Peyer's patch (tissue), 4 donors: Measurements from ENCODE around the gene VSX2. TPM values are rescaled to one million over a fixed set of nuclear protein-coding genes. Genes with fewer than 3 reads are reported as not detected.

Experiments
- DNase-seq, 3 donors: peaks; one replicate each; pipeline ENCODE4 v3.0.0-alpha.2; 2017 to 2019
- H3K27ac ChIP-seq, 4 donors: fragments of 200-600 bp; sonication (generic); one replicate each; pipeline ENCODE4 v1.5.1; 2016 to 2019
- H3K27me3 ChIP-seq, 2 donors: fragments of 200-600 bp; sonication (generic); one replicate each; pipeline ENCODE4 v1.5.1; 2019
- H3K36me3 ChIP-seq, 3 donors: fragments of 200-600 bp; sonication (generic); one replicate each; pipeline ENCODE4 v1.5.1; 2016 to 2019
- H3K4me1 ChIP-seq, 4 donors: fragments of 200-600 bp; sonication (generic); one replicate each; pipeline ENCODE4 v1.5.1; 2016 to 2019
- H3K4me3 ChIP-seq, 4 donors: fragments of 200-600 bp; sonication (generic); 1 replicate in 3 of 4; 2 replicates in 1 of 4; pipeline ENCODE4 v1.5.1; 2016 to 2019; ENCODE audit warnings: mild to moderate bottlenecking in 1 of 4
- H3K9me3 ChIP-seq, 4 donors: fragments of 200-600 bp; sonication (generic); one replicate each; pipeline ENCODE4 v1.5.1; 2016 to 2019; ENCODE audit warnings: mild to moderate bottlenecking in 1 of 4
- CTCF ChIP-seq, 6 experiments: fragments of 450-650 bp in 4 of 6; fragments of 200-600 bp in 2 of 6; sonication (generic) in 1 of 6; IDR thresholded peaks; one replicate each; pipeline ENCODE4 v1.5.1; 2017 to 2019; ENCODE audit warnings: antibody characterized with exemption in 6 of 6, mild to moderate bottlenecking in 3 of 6, moderate library complexity in 1 of 6
- POLR2A ChIP-seq, 2 donors: fragments of 450-650 bp; IDR thresholded peaks; one replicate each; pipeline ENCODE4 v1.5.1; 2017; ENCODE audit warnings: antibody characterized with exemption in 2 of 2, mild to moderate bottlenecking in 2 of 2, moderate library complexity in 2 of 2
- total RNA-seq, 4 donors: library from RNA; depleted of rRNA; stranded (reverse); fragments of >200 nt; gene quantifications; one replicate each; pipeline ENCODE4 v1.1.0, GENCODE V29; 2016

The VSX2 gene
- not detected for total RNA-seq

DNA sequence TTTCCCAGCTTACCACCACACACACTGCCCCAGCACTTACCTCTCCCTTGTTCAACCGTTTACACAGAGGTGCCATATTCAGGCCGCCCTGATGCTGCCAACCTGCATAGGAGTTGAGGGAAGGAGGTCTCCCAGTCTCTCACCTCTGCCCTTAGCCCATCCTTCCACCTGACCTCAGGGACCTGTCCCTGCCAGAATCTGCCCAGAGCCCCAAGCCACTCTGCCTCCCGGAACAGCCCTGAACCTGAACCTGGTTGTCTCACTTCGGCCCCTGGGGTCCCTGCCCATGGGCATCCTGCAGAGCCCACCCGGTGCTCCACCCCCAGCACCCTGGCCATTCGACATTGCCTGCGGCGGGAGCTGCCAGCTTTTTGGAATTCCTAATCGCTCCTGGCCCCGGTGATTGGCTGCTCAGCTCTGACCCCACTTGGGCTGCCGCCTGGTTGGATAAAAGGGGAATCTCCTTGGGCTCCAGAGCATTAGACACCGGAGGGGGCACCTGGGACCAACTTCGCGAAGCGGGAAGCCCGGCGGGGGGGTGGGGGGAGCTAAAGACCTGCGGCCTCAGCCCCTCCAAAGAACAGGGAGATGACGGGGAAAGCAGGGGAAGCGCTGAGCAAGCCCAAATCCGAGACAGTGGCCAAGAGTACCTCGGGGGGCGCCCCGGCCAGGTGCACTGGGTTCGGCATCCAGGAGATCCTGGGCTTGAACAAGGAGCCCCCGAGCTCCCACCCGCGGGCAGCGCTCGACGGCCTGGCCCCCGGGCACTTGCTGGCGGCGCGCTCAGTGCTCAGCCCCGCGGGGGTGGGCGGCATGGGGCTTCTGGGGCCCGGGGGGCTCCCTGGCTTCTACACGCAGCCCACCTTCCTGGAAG lies at the start of gene VSX2:
Gene VSX2 (plus strand): TSS at position 476 of the 874 bp plus-strand sequence. CDS start 113 bp downstream, at position 589.
- H3K4me3 ChIP-seq, result peak within 1 kb of the TSS in 3 of 4 donors; percentile 7 to 37 (median 29)
- TF ChIP-seq POLR2A (IDR thresholded peaks at IDR 0.05) (no peak), CTCF (IDR thresholded peaks at IDR 0.05) (no peak)

DNA sequence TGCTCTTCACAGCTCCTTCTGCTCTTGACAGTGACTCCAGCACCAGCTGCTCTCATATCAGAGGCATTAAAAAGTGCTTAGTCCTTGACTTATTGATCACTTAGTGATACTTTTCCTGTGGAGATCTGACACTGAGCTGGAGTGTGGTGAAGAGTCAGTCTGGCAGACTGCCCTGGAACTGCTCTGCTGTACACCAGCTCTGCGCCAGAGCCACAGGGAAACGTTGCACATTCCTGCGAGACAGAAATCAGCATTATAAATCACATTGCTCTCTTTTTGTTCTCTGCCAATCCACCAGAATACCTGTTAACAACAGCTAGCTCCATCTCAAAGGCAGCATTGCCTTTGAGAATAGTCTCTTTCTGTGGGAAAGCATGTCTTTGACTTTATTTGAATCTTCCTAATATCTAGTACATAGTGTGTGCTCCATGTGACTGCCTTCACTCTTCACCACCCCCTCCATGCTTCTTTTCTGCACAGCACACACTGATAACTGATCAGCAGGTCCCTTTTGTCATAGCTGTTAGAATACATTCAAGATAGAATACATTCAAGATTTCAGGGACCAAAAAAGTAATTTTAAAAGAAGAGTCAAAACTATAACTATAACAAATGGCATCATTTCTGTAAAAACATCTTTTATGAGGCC lies 48.2 kb upstream of the VSX2 start:
- no peaks in the 10 kb centered on the region for H3K9me3 ChIP-seq
- H3K36me3 ChIP-seq, result no peaks in the 10 kb centered on the region
- no peak overlapping the region for H3K4me3 ChIP-seq
- no peak for TF ChIP-seq CTCF (IDR thresholded peaks at IDR 0.05)
- no peak for TF ChIP-seq POLR2A (IDR thresholded peaks at IDR 0.05)
- no peaks in the 10 kb centered on the region for H3K4me1 ChIP-seq
- H3K27me3 ChIP-seq, result no peaks in the 10 kb centered on the region
- DNase-seq, result no peak
- no peak overlapping the region for H3K27ac ChIP-seq

More for the DNA sequence above, at the start of gene VSX2:
- peaks cover 0 to 43% of the 10 kb centered on the region in 2 donors for H3K27me3 ChIP-seq
- peaks cover 0 to 22% (median 16%) of the 10 kb centered on the region in 4 donors for H3K4me1 ChIP-seq
- no peak within 1 kb of the TSS for H3K27ac ChIP-seq
- H3K9me3 ChIP-seq, result no peaks in the 10 kb centered on the region
- no peaks in the 10 kb centered on the region for H3K36me3 ChIP-seq
- DNase-seq, result no peak

- no peaks in the 10 kb centered on the region for H3K27me3 ChIP-seq
- no peak overlapping the region for H3K4me3 ChIP-seq
- TF ChIP-seq POLR2A (IDR thresholded peaks at IDR 0.05), result no peak
- TF ChIP-seq CTCF (IDR thresholded peaks at IDR 0.05), result no peak
- no peak overlapping the region for H3K27ac ChIP-seq
- DNase-seq, result no peak
- H3K36me3 ChIP-seq, result peaks cover 0 to 10% (median 0%) of the 10 kb centered on the region in 3 donors
- no peaks in the 10 kb centered on the region for H3K9me3 ChIP-seq
- no peaks in the 10 kb centered on the region for H3K4me1 ChIP-seq
These were observed 44.6 kb upstream of the VSX2 start for GRCh38 chr14:74194506-74195274.

- Histone ChIP-seq H3K9me3 (no peaks in the 10 kb centered on the region), H3K4me1 (no peaks in the 10 kb centered on the region), H3K27me3 (no peaks in the 10 kb centered on the region), H3K36me3 (peaks cover 0 to 12% (median 0%) of the 10 kb centered on the region in 3 donors), H3K4me3 (no peak overlapping the region), H3K27ac (no peak overlapping the region)
- DNase-seq, result no peak
- TF ChIP-seq CTCF (IDR thresholded peaks at IDR 0.05) (no peak), POLR2A (IDR thresholded peaks at IDR 0.05) (no peak)
These were observed 43.6 kb upstream of the VSX2 start for GRCh38 chr14:74195623-74196022.

DNA sequence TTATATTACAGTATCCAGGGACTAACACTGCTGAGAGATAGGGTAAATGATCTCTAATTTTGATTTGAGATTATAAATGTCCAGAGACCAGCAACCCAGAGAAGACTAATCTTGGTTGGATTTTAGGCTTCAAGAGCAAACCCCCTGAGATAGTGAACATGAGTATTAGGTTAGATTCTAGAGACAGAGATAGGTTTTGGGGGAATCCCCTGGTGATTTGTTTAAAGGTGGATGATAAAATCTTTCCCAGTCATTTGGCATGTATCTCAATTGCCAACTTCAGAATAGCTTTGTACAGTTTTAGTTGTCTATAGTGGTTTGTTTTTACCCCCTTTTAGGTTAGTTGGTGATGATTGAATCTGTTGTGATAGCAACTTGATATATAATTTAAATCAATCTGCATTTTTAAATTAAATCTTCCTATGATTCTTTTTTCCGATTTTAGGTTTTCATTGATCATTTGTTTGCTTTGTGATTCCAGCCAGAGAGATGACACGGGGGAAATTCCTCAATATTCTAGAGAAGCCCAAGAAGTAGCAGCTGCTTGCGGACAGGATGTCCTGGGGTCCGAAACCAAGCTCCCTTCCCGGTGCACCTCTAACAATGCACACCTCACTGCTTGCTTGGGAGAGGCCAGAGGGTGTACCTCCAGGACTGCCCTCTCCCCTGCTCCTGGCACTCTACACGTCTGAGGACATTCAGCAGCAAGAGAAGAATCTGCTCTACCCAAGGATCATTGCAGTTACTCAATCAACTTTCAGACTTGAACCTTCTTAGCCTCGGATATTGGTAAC lies 40.6 kb upstream of the VSX2 start:
- Histone ChIP-seq H3K4me1 (no peaks in the 10 kb centered on the region), H3K27ac (no peak overlapping the region), H3K27me3 (no peaks in the 10 kb centered on the region), H3K9me3 (no peaks in the 10 kb centered on the region), H3K4me3 (no peak overlapping the region), H3K36me3 (peaks cover 0 to 12% (median 0%) of the 10 kb centered on the region in 3 donors)
- no peak for DNase-seq
- TF ChIP-seq POLR2A (IDR thresholded peaks at IDR 0.05) (no peak), CTCF (IDR thresholded peaks at IDR 0.05) (no peak)
